ENCODE results near the gene TM4SF1. TPM values are rescaled to one million over a fixed set of nuclear protein-coding genes. Genes with fewer than 3 reads are reported as not detected.

The TM4SF1 gene
- polyA plus RNA-seq, 1 of the 3 experiments (the other 2 are of a cell fraction): 209 TPM

DNA sequence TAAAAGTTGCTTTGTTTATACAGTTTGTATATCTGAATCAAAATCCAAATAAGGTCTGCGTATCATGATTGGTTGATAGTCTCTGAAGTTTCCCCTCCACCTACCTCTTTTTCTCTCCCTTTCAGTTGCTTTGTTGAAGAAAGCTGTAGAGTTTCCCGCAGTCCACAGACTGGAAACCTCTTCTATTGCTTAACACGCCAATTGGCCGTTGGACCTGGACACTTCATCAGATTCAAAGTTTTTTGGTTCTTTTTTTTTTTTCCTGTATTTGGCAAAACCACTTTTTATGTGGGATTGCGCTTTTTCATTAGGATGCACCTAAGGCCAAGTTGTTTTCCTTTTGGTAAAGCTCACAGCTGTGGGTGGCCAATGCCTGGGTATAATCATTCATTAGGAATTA, 14.5 kb upstream of the TM4SF1 start:
- POLR2A ChIA-PET: no interaction called here
- Histone ChIP-seq H3K9me3 (no peaks in the 10 kb centered on the region), H4K20me1 (ENCODE audit: insufficient read depth) (no peaks in the 10 kb centered on the region), H3K36me3 (replicated peaks in 1 of 2; ENCODE audit: control insufficient read depth in 1 of 2, insufficient read depth in 2 of 2, low read length in 1 of 2) (no peaks in the 10 kb centered on the region), H3K9ac (no peak overlapping the region), H3F3A (replicated peaks; ENCODE audit: insufficient read depth) (peaks cover 33% of the 10 kb centered on the region), H3K79me2 (ENCODE audit: insufficient read depth) (no peaks in the 10 kb centered on the region), H3K4me3 (ENCODE audit: low read depth in 2 of 2, low read length in 1 of 2) (no peak overlapping the region), H3K9me2 (no peaks in the 10 kb centered on the region), H3K27ac (ENCODE audit: low read depth in 2 of 2, low read length in 1 of 2) (no peak overlapping the region), H2AFZ (ENCODE audit: low read depth) (no peak overlapping the region), H3K27me3 (ENCODE audit: insufficient read depth) (no peaks in the 10 kb centered on the region), H3K4me2 (no peak overlapping the region), H3K4me1 (ENCODE audit: control insufficient read depth in 1 of 2, insufficient read depth in 2 of 2, low read depth in 1 of 2, low read length in 1 of 2) (peaks cover 24% of the 10 kb centered on the region in 2 experiments)
- CTCF ChIA-PET: interaction anchor here (0.7 to 1.5 kb wide), 3 partner anchors 16 to 89 kb away, joined by 3 to 5 read pairs (median 4); no protein-coding TSS in a partner anchor
- DNase-seq: no peak
- WGBS (ENCODE audit: low lambda C conversion rate): 72% methylated on average over 5 of the region's 5 CpGs
- TF ChIP-seq TEAD4 (IDR thresholded peaks at IDR 0.05; ENCODE audit: borderline replicate concordance, insufficient read depth): no peak

DNA sequence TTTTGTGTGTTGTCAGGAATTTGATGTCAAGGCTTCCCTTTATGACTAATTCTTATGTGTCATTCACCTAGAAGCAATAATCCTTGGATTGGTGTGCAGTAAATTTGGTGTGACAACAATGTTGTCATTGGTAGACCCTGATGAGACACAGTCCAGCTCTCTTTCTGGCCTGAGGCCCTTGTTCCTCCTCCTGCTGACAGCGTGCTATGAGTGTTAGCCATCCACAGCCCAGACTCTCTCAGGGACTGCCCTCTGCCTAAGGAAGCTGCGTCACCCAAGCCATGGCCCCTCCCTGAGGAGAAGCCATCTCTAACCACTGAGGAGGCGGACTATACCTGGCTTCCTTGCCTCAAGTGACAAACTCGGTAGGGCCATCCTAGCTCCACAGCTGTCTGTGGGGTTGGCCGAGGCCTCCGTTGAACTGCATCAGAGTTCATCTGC, 13.3 kb upstream of the TM4SF1 start:
- no peaks in the 10 kb centered on the region for H3K9me2 ChIP-seq
- WGBS (ENCODE audit: low lambda C conversion rate): 80% methylated on average over 3 of the region's 6 CpGs
- no peaks in the 10 kb centered on the region for H3K79me2 ChIP-seq (ENCODE audit: insufficient read depth)
- no peaks in the 10 kb centered on the region for H3K27me3 ChIP-seq (ENCODE audit: insufficient read depth)
- H3K36me3 ChIP-seq (replicated peaks in 1 of 2; ENCODE audit: control insufficient read depth in 1 of 2, insufficient read depth in 2 of 2, low read length in 1 of 2): no peaks in the 10 kb centered on the region
- H3K4me3 ChIP-seq (ENCODE audit: low read depth in 2 of 2, low read length in 1 of 2): no peak overlapping the region
- no peak for DNase-seq
- TF ChIP-seq, protein P1, sequence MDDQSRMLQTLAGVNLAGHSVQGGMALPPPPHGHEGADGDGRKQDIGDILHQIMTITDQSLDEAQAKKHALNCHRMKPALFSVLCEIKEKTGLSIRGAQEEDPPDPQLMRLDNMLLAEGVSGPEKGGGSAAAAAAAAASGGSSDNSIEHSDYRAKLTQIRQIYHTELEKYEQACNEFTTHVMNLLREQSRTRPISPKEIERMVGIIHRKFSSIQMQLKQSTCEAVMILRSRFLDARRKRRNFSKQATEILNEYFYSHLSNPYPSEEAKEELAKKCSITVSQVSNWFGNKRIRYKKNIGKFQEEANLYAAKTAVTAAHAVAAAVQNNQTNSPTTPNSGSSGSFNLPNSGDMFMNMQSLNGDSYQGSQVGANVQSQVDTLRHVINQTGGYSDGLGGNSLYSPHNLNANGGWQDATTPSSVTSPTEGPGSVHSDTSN (IDR thresholded peaks at IDR 0.05): peak; percentile 43
- TF ChIP-seq FOXJ3 (CRISPR knock-in tag; IDR thresholded peaks at IDR 0.05) (no peak), TCF12 (IDR thresholded peaks at IDR 0.05) (peak; percentile 27; the same call in 1 of the 2 replicates)
- no peak overlapping the region for H3K27ac ChIP-seq (ENCODE audit: low read depth in 2 of 2, low read length in 1 of 2)
- no peaks in the 10 kb centered on the region for H4K20me1 ChIP-seq (ENCODE audit: insufficient read depth)
- ChIA-PET POLR2A (no interaction called here), CTCF (interaction anchor here (0.6 to 1.2 kb wide), 3 partner anchors 15 to 381 kb away, joined by 3 read pairs; no protein-coding TSS in a partner anchor)
- no peak overlapping the region for H2AFZ ChIP-seq (ENCODE audit: low read depth)
- H3F3A ChIP-seq (replicated peaks; ENCODE audit: insufficient read depth): peaks cover 42% of the 10 kb centered on the region
- no peaks in the 10 kb centered on the region for H3K9me3 ChIP-seq
- H3K9ac ChIP-seq: no peak overlapping the region
- H3K4me2 ChIP-seq: no peak overlapping the region
- H3K4me1 ChIP-seq (ENCODE audit: control insufficient read depth in 1 of 2, insufficient read depth in 2 of 2, low read depth in 1 of 2, low read length in 1 of 2): peaks cover 13 to 24% of the 10 kb centered on the region in 2 experiments

DNA sequence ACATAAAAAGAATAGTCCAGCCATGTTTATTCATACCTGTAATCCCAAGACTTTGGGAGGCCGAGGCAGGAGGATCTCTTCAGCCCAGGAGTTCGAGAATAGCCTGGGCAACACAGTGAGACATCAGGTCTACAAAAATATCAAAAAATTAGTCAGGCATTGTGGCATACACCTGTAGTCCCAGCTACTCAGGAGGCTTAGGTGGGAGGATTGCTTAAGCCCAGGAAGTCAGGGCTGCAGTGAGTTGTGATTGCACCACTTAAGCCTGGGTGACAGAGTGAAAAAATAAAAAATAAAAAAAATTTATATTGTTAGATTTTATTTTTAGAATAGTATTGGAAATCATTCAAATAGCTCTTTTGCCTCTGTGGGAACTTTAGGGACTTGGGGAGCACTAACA, 12.8 kb upstream of the TM4SF1 start:
- TF ChIP-seq CHD2 (IDR thresholded peaks at IDR 0.05; ENCODE audit: low read length, partially characterized antibody): no peak
- TF ChIP-seq MEF2A (IDR thresholded peaks at IDR 0.05; ENCODE audit: borderline replicate concordance, low read depth): no peak
- no peak for TF ChIP-seq EZH2phosphoT487 (IDR thresholded peaks at IDR 0.05; ENCODE audit: borderline replicate concordance, low read depth)
- TF ChIP-seq SIN3A (IDR thresholded peaks at IDR 0.05; ENCODE audit: borderline replicate concordance, low read depth, low read length): no peak
- no peak for TF ChIP-seq GABPA (IDR thresholded peaks at IDR 0.05; ENCODE audit: low read depth)
- TF ChIP-seq, protein P2, sequence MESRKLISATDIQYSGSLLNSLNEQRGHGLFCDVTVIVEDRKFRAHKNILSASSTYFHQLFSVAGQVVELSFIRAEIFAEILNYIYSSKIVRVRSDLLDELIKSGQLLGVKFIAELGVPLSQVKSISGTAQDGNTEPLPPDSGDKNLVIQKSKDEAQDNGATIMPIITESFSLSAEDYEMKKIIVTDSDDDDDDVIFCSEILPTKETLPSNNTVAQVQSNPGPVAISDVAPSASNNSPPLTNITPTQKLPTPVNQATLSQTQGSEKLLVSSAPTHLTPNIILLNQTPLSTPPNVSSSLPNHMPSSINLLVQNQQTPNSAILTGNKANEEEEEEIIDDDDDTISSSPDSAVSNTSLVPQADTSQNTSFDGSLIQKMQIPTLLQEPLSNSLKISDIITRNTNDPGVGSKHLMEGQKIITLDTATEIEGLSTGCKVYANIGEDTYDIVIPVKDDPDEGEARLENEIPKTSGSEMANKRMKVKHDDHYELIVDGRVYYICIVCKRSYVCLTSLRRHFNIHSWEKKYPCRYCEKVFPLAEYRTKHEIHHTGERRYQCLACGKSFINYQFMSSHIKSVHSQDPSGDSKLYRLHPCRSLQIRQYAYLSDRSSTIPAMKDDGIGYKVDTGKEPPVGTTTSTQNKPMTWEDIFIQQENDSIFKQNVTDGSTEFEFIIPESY (IDR thresholded peaks at IDR 0.05; ENCODE audit: borderline replicate concordance, low read depth): no peak
- no peak for TF ChIP-seq TCF12 (IDR thresholded peaks at IDR 0.05)
- TF ChIP-seq, protein P3, sequence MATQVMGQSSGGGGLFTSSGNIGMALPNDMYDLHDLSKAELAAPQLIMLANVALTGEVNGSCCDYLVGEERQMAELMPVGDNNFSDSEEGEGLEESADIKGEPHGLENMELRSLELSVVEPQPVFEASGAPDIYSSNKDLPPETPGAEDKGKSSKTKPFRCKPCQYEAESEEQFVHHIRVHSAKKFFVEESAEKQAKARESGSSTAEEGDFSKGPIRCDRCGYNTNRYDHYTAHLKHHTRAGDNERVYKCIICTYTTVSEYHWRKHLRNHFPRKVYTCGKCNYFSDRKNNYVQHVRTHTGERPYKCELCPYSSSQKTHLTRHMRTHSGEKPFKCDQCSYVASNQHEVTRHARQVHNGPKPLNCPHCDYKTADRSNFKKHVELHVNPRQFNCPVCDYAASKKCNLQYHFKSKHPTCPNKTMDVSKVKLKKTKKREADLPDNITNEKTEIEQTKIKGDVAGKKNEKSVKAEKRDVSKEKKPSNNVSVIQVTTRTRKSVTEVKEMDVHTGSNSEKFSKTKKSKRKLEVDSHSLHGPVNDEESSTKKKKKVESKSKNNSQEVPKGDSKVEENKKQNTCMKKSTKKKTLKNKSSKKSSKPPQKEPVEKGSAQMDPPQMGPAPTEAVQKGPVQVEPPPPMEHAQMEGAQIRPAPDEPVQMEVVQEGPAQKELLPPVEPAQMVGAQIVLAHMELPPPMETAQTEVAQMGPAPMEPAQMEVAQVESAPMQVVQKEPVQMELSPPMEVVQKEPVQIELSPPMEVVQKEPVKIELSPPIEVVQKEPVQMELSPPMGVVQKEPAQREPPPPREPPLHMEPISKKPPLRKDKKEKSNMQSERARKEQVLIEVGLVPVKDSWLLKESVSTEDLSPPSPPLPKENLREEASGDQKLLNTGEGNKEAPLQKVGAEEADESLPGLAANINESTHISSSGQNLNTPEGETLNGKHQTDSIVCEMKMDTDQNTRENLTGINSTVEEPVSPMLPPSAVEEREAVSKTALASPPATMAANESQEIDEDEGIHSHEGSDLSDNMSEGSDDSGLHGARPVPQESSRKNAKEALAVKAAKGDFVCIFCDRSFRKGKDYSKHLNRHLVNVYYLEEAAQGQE (IDR thresholded peaks at IDR 0.05; ENCODE audit: low read depth, low read length): no peak
- TF ChIP-seq NRF1 (IDR thresholded peaks at IDR 0.05; ENCODE audit: low read depth, low read length): no peak
- Histone ChIP-seq H3K27me3 (ENCODE audit: insufficient read depth) (no peaks in the 10 kb centered on the region), H3K9me3 (no peaks in the 10 kb centered on the region), H3K79me2 (ENCODE audit: insufficient read depth) (no peaks in the 10 kb centered on the region), H3K27ac (ENCODE audit: low read depth in 2 of 2, low read length in 1 of 2) (no peak overlapping the region), H3K4me2 (no peak overlapping the region), H4K20me1 (ENCODE audit: insufficient read depth) (no peaks in the 10 kb centered on the region), H2AFZ (ENCODE audit: low read depth) (no peak overlapping the region), H3K4me3 (ENCODE audit: low read depth in 2 of 2, low read length in 1 of 2) (no peak overlapping the region), H3F3A (replicated peaks; ENCODE audit: insufficient read depth) (peaks cover 41% of the 10 kb centered on the region), H3K4me1 (ENCODE audit: control insufficient read depth in 1 of 2, insufficient read depth in 2 of 2, low read depth in 1 of 2, low read length in 1 of 2) (peaks cover 9 to 26% of the 10 kb centered on the region in 2 experiments), H3K36me3 (replicated peaks in 1 of 2; ENCODE audit: control insufficient read depth in 1 of 2, insufficient read depth in 2 of 2, low read length in 1 of 2) (no peaks in the 10 kb centered on the region), H3K9me2 (no peaks in the 10 kb centered on the region), H3K9ac (no peak overlapping the region)
- 88% methylated on average over 2 of the region's 2 CpGs for WGBS (ENCODE audit: low lambda C conversion rate)
- DNase-seq: no peak
- POLR2A ChIA-PET: no interaction called here
- CTCF ChIA-PET: interaction anchor here (0.7 to 2.2 kb wide), 3 partner anchors 43 to 381 kb away, joined by 3 to 11 read pairs (median 3); no protein-coding TSS in a partner anchor
